ENCODE measurements around the gene ARHGAP23. TPM values are rescaled to one million over a fixed set of nuclear protein-coding genes. Genes with fewer than 3 reads are reported as not detected.

Gene ARHGAP23
- total RNA-seq, 1 donor from 2014 or later, result 33.7 TPM

Other genes starting within 250 kb of the ARHGAP23 start
- 0.44 and 1.8 TPM in 2 replicates for gene TBC1D3, start 235.9 kb upstream of the ARHGAP23 start, total RNA-seq
- gene MRPL45, start 131.3 kb upstream of the ARHGAP23 start, total RNA-seq, result 26.4 and 33.1 TPM in 2 replicates
- not detected in 2 replicates for gene GPR179, start 84.5 kb upstream of the ARHGAP23 start, total RNA-seq
- 4.6 and 7.5 TPM in 2 replicates for gene SOCS7, start 76.6 kb upstream of the ARHGAP23 start, total RNA-seq
- gene SRCIN1, start 177.5 kb downstream of the ARHGAP23 start, total RNA-seq, result under 0.01 TPM in 2 replicates
- 0.40 and 0.87 TPM in 2 replicates for gene EPOP, start 246.5 kb downstream of the ARHGAP23 start, total RNA-seq